Mesothelial cell of epicardium (in vitro differentiated cells): ENCODE data around the gene NCOA1. TPM values are rescaled to one million over a fixed set of nuclear protein-coding genes. Genes with fewer than 3 reads are reported as not detected.
"Not testable (repeated sequence)": the region's sequence is repeated elsewhere in the genome, so short reads cannot be mapped to it uniquely, and the experiment has no call there.

ENCODE experiments used
- DNase-seq, 2 experiments: peaks; one replicate each; pipeline ENCODE4 v3.0.0; 2021; ENCODE audit warnings: low spot score in 2 of 2; ENCODE audit not compliant: unreplicated experiment in 2 of 2
- H3K27ac Mint-ChIP-seq: 2 replicates; pipeline ENCODE4 v1.8.0; 2021; ENCODE audit warnings: mixed read lengths
- H3K27me3 Mint-ChIP-seq: 2 replicates; pipeline ENCODE4 v1.8.0; 2021; ENCODE audit warnings: low read depth, mixed read lengths
- H3K36me3 Mint-ChIP-seq: 2 replicates; pipeline ENCODE4 v1.8.0; 2021; ENCODE audit warnings: mixed read lengths
- H3K4me1 Mint-ChIP-seq: 2 replicates; pipeline ENCODE4 v1.8.0; 2021; ENCODE audit warnings: mixed read lengths
- H3K4me3 Mint-ChIP-seq: 2 replicates; pipeline ENCODE4 v1.8.0; 2021; ENCODE audit warnings: mild to moderate bottlenecking, moderate library complexity, mixed read lengths
- H3K9me3 Mint-ChIP-seq: 2 replicates; pipeline ENCODE4 v1.8.0; 2021; ENCODE audit warnings: mixed read lengths
- total RNA-seq: library from RNA; stranded (reverse); gene quantifications from 3 replicates; pipeline ENCODE4 v1.2.1, GENCODE V29; 2021
- TF ChIP-seq, protein P1 (sequence below): fragments of 200-600 bp; sonication (generic); IDR thresholded peaks from one replicate; pipeline ENCODE4 v1.5.0; 2021; ENCODE audit warnings: antibody characterized with exemption; ENCODE audit not compliant: unreplicated experiment

Gene NCOA1
- total RNA-seq, 1 donor from 2014 or later: 35.1 TPM

DNA sequence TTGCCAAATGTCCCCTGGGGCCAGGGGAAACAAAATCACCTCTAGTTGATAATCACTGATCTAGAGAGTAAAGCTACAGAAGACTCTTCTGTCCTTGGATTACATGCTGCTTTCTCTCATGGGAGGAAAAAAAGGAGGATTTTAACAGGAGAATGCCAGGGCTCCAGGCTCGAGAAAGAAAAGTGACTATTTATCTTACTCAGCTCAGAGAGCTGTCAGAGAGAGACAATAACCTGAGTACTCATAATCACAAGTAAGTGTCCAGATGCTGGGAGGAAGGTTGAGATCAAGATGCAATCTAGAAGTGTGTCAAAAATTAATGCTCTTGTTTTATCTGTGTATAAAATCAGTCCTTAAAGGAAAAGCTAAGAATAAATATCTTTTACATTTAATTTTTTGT is 168.8 kb downstream of the NCOA1 start:
- peaks cover 4% of the 10 kb centered on the region for H3K4me1 Mint-ChIP-seq
- TF ChIP-seq, protein P1, sequence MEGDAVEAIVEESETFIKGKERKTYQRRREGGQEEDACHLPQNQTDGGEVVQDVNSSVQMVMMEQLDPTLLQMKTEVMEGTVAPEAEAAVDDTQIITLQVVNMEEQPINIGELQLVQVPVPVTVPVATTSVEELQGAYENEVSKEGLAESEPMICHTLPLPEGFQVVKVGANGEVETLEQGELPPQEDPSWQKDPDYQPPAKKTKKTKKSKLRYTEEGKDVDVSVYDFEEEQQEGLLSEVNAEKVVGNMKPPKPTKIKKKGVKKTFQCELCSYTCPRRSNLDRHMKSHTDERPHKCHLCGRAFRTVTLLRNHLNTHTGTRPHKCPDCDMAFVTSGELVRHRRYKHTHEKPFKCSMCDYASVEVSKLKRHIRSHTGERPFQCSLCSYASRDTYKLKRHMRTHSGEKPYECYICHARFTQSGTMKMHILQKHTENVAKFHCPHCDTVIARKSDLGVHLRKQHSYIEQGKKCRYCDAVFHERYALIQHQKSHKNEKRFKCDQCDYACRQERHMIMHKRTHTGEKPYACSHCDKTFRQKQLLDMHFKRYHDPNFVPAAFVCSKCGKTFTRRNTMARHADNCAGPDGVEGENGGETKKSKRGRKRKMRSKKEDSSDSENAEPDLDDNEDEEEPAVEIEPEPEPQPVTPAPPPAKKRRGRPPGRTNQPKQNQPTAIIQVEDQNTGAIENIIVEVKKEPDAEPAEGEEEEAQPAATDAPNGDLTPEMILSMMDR: no peak
- H3K36me3 Mint-ChIP-seq: peaks cover 5% of the 10 kb centered on the region
- no peaks in the 10 kb centered on the region for H3K9me3 Mint-ChIP-seq
- H3K27ac Mint-ChIP-seq: no peak overlapping the region
- no peak overlapping the region for H3K4me3 Mint-ChIP-seq
- no peaks in the 10 kb centered on the region for H3K27me3 Mint-ChIP-seq
- DNase-seq: no peak

GRCh38 chr2:24667542-24667941 is 176.5 kb downstream of the NCOA1 start:
- no peaks in the 10 kb centered on the region for H3K9me3 Mint-ChIP-seq
- no peaks in the 10 kb centered on the region for H3K27me3 Mint-ChIP-seq
- no peak overlapping the region for H3K4me3 Mint-ChIP-seq
- TF ChIP-seq, protein P1: no peak
- H3K36me3 Mint-ChIP-seq: peaks cover 15% of the 10 kb centered on the region
- no peak overlapping the region for H3K27ac Mint-ChIP-seq
- no peaks in the 10 kb centered on the region for H3K4me1 Mint-ChIP-seq
- no peak for DNase-seq

DNA sequence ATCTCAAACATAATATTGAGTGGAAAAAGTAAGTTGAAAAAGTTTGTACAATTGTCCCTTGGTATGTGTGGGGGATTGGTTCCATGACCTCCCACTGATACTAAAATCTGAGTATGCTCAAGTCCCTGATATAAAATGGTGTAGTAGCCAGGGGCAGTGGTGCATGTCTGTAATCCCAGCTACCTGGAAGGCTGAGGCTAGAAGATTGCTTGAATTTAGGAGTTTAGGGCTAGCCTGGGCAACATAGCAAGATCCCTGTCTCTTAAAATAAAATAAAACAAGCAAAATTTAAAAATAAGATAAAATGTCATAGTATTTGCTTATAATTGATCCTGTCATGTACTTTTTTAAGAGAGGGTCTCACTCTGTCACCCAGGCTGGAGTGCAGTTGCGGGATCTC is 180.2 kb downstream of the NCOA1 start:
- no peak overlapping the region for H3K27ac Mint-ChIP-seq
- TF ChIP-seq, protein P1: no peak
- no peaks in the 10 kb centered on the region for H3K9me3 Mint-ChIP-seq
- H3K4me3 Mint-ChIP-seq: no peak overlapping the region
- peaks cover 2% of the 10 kb centered on the region for H3K4me1 Mint-ChIP-seq
- no peak for DNase-seq
- H3K27me3 Mint-ChIP-seq: no peaks in the 10 kb centered on the region
- peaks cover 15% of the 10 kb centered on the region for H3K36me3 Mint-ChIP-seq

- peaks cover 22% of the 10 kb centered on the region for H3K36me3 Mint-ChIP-seq
- H3K4me3 Mint-ChIP-seq: no peak overlapping the region
- DNase-seq: no peak
- no peaks in the 10 kb centered on the region for H3K27me3 Mint-ChIP-seq
- no peak overlapping the region for H3K27ac Mint-ChIP-seq
- TF ChIP-seq, protein P1: no peak
- H3K9me3 Mint-ChIP-seq: peaks cover 1% of the 10 kb centered on the region
- peaks cover 6% of the 10 kb centered on the region for H3K4me1 Mint-ChIP-seq
Observed at GRCh38 chr2:24672589-24672988, 181.5 kb downstream of the NCOA1 start.

GRCh38 chr2:24675338-24675737 is 184.3 kb downstream of the NCOA1 start:
- peaks cover 10% of the 10 kb centered on the region for H3K9me3 Mint-ChIP-seq
- H3K36me3 Mint-ChIP-seq: peaks cover 34% of the 10 kb centered on the region
- DNase-seq: no peak
- TF ChIP-seq, protein P1: no peak
- no peak overlapping the region for H3K27ac Mint-ChIP-seq
- H3K4me1 Mint-ChIP-seq: peaks cover 6% of the 10 kb centered on the region
- no peaks in the 10 kb centered on the region for H3K27me3 Mint-ChIP-seq
- no peak overlapping the region for H3K4me3 Mint-ChIP-seq

- no peaks in the 10 kb centered on the region for H3K27me3 Mint-ChIP-seq
- TF ChIP-seq, protein P1: no peak
- peaks cover 12% of the 10 kb centered on the region for H3K9me3 Mint-ChIP-seq
- H3K36me3 Mint-ChIP-seq: peaks cover 30% of the 10 kb centered on the region
- H3K27ac Mint-ChIP-seq: peak overlapping the region; percentile 47
- H3K4me1 Mint-ChIP-seq: peaks cover 6% of the 10 kb centered on the region
- no peak for DNase-seq
- H3K4me3 Mint-ChIP-seq: no peak overlapping the region
Observed at GRCh38 chr2:24676493-24676892, 185.4 kb downstream of the NCOA1 start.

DNA sequence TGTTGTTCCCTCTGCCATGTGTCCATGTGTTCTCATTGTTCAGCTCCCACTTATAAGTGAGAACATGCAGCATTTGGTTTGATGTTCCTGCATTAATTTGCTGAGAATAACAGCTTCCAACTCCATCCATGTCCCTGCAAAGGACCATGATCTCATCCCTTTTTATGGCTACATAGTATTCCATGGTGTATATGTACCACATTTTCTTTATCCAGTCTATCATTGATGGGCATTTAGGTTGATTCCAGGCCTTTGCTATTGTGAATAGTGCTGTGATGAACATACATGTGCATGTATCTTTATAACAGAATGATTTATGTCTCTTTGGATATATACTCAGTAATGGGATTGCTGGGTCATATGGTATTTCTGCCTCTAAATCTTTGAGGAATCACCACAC is 187.0 kb downstream of the NCOA1 start:
- not testable (repeated sequence) for H3K27me3 Mint-ChIP-seq, H3K27ac Mint-ChIP-seq, DNase-seq, H3K4me1 Mint-ChIP-seq, H3K4me3 Mint-ChIP-seq
- Mint-ChIP-seq H3K36me3 (peaks cover 30% of the 10 kb centered on the region), H3K9me3 (peaks cover 12% of the 10 kb centered on the region)
